PC-9 (cell line): Measurements from ENCODE around the gene USP22.

Source experiments
- EZH2 ChIP-seq: fragments of 200-600 bp; sonication (generic); IDR thresholded peaks from 2 replicates; pipeline ENCODE4 v1.8.0; 2017; ENCODE audit warnings: antibody characterized with exemption, low read depth
- TF ChIP-seq, protein P1 (sequence below): fragments of 200-600 bp; sonication (generic); conservative IDR thresholded peaks from 2 replicates; pipeline ENCODE4 v1.6.1; 2017; ENCODE audit warnings: mixed run types, antibody characterized with exemption, mild to moderate bottlenecking, moderate library complexity

DNA sequence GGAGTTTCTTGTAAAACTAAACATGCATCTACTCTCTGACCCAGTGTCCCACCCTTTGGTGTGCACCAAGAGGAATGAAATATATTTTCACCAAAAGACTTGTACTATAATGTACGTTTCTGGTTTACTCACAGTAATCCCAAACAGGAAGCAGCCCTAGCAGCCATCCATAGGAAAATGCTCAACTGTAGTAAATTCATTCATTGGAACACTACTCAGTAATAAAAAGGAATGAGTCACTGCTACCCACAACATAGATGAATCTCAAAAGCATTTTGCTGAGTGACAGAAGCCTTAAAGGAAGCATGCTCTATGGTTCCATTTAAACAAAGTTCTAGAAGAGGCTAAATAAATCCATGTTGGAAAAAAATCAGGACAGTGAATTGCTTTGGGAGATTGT, 46.3 kb upstream of the USP22 start:
- TF ChIP-seq, protein P1, sequence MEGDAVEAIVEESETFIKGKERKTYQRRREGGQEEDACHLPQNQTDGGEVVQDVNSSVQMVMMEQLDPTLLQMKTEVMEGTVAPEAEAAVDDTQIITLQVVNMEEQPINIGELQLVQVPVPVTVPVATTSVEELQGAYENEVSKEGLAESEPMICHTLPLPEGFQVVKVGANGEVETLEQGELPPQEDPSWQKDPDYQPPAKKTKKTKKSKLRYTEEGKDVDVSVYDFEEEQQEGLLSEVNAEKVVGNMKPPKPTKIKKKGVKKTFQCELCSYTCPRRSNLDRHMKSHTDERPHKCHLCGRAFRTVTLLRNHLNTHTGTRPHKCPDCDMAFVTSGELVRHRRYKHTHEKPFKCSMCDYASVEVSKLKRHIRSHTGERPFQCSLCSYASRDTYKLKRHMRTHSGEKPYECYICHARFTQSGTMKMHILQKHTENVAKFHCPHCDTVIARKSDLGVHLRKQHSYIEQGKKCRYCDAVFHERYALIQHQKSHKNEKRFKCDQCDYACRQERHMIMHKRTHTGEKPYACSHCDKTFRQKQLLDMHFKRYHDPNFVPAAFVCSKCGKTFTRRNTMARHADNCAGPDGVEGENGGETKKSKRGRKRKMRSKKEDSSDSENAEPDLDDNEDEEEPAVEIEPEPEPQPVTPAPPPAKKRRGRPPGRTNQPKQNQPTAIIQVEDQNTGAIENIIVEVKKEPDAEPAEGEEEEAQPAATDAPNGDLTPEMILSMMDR = no peak
- TF ChIP-seq EZH2 = no peak
